GM21576 (cell line): Measurements from ENCODE around the gene PHAF1.
A peak's percentile ranks its signal among the peaks of the same experiment; 100 is the strongest.

Experiments
- ATAC-seq: cut with Tn5 transposase; IDR thresholded peaks from one replicate; pipeline ENCODE4 v1.9.1; 2021; ENCODE audit warnings: mild to moderate bottlenecking, moderate library complexity; ENCODE audit not compliant: unreplicated experiment

Gene PHAF1

DNA sequence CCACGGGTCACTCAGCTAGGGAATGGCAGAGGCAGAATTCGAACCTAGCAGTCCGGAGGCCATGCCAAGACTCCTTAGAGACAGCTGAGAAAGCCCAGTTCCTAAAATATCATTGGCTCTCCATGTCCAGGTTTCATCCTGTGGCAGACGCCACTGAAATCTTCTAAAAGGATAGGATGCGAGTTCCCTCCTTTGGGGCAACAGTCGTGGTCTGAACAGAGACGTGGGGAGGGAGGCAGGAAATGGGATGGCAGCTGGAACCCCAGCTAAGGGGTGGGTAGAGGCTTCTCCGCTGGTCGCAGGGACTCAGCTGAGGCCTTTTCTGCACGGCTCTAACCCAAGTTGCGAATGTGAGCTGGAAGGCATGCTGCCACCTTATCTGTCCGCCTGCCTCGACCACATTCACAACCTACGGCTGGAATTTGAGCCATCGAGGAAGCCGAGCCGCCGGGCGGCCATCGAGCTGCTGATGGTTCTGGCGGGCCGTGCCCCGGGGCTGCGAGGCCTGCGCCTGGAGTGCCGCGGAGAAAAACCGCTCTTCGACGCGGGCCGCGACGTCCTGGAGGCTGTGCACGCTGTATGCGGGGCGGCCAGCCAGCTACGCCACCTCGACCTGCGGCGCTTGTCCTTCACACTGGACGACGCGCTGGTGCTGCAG is 52.9 kb downstream of the PHAF1 start:
- ATAC-seq: no peak

GRCh38 chr16:67163164-67163998 is 53.6 kb downstream of the PHAF1 start:
- ATAC-seq: no peak

DNA sequence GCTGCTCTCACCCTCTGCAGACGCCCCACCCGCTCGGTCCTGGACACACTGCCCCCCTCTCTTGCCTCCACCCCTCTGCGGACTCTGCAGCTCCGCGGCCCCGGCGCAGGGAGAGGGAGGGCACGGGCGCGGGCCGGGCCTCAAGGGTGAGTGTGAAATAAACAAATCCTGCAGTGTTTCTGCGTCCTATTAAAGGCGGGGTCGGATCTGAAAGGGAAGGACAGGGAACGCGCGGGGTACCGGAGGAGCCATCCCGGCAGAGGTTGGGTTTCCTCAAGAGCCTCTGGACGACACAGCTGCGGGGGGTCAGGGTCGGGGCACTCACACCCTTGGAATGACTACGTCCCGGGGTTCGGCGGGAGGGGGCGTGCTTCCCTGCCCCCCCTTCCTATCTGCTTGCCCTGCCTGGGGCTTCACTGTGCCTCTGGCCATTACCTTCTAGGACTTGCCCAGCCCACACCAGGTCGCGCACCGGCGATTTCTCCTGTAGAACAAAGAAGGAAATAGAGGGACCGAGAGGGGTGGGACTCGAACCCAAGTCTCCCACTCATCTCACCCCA is 54.3 kb downstream of the PHAF1 start:
- ATAC-seq: no peak

GRCh38 chr16:67164599-67165061 is 54.9 kb downstream of the PHAF1 start, which contains the start of gene HSF4:
Gene HSF4, plus strand, starts transcription at chr16:67164745. Its CDS starts 67 bp downstream, at chr16:67164812.
- no peak for ATAC-seq

GRCh38 chr16:67165121-67166078 is 55.7 kb downstream of the PHAF1 start:
- ATAC-seq: no peak

GRCh38 chr16:67166110-67166547 is 56.4 kb downstream of the PHAF1 start:
- ATAC-seq: no peak

DNA sequence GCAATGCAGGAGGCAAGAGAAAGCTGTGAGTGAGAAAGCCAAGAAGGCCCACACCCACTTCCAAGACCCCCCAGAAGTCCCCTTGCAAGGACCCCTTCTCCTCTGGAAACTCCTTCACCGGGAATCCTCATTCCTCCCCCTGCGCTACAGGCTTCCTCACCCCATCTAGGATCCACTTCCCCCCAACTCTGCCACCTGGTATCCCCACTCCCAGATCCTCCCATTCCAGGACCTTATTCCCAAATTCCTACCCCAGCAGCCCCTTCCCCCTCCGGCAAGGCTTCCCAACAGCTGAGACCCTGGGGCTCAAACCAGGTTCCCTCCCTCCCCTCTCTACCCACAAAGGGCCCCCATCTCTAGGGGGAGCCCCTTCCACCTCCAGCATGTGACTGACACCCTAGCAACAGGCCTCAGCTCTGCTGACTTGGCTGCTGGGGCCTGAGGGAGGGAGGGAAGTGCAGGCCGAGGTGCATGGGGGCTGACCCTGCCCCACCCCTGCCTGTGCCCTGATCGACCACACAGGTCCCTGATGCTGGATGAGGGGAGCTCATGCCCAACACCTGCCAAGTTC is 56.9 kb downstream of the PHAF1 start:
- no peak for ATAC-seq

- no peak for ATAC-seq
These were observed 57.8 kb downstream of the PHAF1 start for GRCh38 chr16:67167588-67167987.

- ATAC-seq: no peak
These were observed 59.3 kb downstream of the PHAF1 start for GRCh38 chr16:67169011-67169451.

DNA sequence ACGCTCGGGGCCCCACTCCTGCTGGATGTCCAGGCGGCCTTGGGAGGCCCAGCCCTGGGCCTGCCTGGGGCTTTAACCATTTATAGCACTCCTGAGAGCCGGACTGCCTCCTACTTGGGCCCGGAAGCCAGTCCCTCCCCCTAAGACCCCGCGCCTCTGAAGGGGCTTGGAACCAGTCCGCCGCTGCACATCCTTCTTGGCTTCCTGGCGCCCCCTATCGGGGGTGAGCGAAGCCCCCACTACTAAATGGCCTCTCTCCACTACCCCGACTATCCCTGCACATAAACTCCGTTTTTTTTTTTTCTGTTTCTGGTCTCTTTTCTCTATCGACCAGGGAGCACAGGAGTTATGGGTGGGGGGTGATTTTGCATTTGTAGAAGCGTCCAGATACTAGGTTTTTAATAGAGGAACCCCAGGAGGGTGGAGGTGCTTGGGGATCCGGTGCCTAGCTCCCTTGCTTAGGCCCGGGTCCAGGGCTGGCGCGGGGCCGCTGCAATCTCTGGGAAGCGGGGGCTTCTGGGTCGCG is 60.0 kb downstream of the PHAF1 start:
- no peak for ATAC-seq

- ATAC-seq: peak; percentile 47
These were observed 60.6 kb downstream of the PHAF1 start, which contains the start of gene NOL3 for GRCh38 chr16:67170168-67170948. Gene NOL3, plus strand, starts transcription at chr16:67170538.

DNA sequence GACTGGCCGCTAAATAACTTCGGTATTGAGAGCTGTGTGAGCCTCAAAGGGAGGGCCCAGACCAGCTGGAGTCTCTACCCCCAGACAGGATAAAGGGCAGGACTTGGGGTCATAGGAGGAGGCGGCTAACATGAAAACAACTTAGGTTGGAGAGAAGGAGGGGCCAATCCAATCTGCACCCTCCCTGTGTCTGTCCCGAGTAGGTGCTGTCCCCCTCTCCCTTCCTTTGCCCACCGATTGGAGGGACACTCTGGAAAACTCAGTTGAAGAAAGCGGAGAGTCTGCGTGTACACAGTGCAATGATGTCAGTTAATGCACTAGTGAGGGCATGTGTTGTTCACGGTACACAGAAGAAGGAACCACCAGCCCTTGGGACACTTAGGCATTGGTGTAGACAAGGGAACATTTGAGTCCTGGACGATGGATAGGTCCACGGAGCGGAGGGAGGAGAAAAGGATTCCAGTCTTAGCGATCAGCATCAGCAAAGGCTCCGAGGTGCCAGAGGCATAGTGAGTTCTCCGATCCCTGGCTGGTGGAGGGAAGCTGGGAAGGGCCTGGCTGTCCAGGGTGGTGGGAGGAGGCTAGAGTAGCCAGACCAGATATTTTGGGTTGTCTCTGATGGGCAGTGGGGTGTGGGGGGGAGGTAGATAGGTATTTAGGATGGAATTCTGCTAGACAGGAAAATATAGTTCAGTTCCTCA is 61.4 kb downstream of the PHAF1 start:
- ATAC-seq: no peak

DNA sequence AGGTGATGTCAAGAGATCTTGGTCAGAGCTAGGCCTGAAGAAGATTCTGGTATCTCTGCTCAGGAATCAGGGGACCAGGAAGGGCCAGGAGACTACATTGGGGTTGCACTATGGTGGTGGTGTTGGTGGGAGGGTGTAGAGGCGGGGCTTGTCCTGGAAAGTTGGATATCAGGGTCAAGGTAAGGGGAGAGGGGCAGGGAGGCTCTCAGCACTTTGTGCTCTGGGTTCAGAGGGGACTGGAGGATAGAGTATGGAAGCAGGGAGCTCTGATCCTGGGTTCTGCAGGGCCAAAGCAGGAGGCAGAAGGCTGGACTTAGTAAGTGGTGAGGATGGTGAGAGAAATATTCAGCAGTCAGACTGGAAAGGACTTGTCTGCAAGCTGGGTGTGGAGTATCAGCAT is 63.6 kb downstream of the PHAF1 start:
- no peak for ATAC-seq

DNA sequence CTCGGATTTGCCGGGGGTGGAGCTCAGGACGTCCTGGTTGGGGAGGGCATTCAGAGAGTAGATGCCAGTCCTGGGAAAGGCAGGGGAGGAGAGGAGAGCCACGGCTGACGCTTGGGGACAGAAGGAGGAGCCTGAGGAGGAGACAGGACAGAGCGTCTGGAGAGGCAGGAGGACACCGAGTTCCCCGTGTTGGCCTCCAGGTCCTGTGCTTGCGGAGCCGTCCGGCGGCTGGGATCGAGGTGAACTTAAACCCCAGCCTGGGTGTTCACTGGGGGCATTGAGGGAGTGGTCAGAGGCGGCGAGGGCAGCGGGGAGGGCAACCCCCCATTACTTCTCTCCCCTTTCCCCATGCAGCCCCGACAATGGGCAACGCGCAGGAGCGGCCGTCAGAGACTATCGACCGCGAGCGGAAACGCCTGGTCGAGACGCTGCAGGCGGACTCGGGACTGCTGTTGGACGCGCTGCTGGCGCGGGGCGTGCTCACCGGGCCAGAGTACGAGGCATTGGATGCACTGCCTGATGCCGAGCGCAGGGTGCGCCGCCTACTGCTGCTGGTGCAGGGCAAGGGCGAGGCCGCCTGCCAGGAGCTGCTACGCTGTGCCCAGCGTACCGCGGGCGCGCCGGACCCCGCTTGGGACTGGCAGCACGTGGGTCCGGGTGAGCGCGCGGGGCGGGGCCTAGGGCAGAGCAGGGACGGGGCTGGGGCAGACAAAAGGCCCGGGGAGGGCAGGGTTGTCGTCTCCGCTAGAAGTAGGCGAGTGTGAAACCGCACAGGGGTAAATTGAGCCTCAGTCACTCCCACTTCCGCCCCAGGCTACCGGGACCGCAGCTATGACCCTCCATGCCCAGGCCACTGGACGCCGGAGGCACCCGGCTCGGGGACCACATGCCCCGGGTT is 64.3 kb downstream of the PHAF1 start:
- peak; percentile 34 for ATAC-seq

- ATAC-seq: no peak
These were observed 65.0 kb downstream of the PHAF1 start for GRCh38 chr16:67174706-67175231.

- no peak for ATAC-seq
These were observed 66.9 kb downstream of the PHAF1 start for GRCh38 chr16:67176662-67177061.
